ENCODE data around the gene RFX2.

Gene RFX2

GRCh38 chr19:6061376-6062130, 48.7 kb downstream of the RFX2 start:
- DNase-seq (ENCODE audit: extremely low read depth in 1 of 2, low read depth in 1 of 2) = no peak

- DNase-seq (ENCODE audit: extremely low read depth in 1 of 2, low read depth in 1 of 2) = no peak
Measured at GRCh38 chr19:6060600-6061375, 49.5 kb downstream of the RFX2 start.

GRCh38 chr19:6059988-6060599, 50.2 kb downstream of the RFX2 start:
- no peak for DNase-seq (ENCODE audit: extremely low read depth in 1 of 2, low read depth in 1 of 2)

- no peak for DNase-seq (ENCODE audit: extremely low read depth in 1 of 2, low read depth in 1 of 2)
Measured at GRCh38 chr19:6059396-6059947, 50.8 kb downstream of the RFX2 start.

- DNase-seq (ENCODE audit: extremely low read depth in 1 of 2, low read depth in 1 of 2) = no peak
Measured at GRCh38 chr19:6058518-6059201, 51.6 kb downstream of the RFX2 start.

- no peak for DNase-seq (ENCODE audit: extremely low read depth in 1 of 2, low read depth in 1 of 2)
Measured at GRCh38 chr19:6057651-6058517, 52.4 kb downstream of the RFX2 start.

- no peak for DNase-seq (ENCODE audit: extremely low read depth in 1 of 2, low read depth in 1 of 2)
Measured at GRCh38 chr19:6056801-6057650, 53.3 kb downstream of the RFX2 start.

GRCh38 chr19:6056282-6056741, 54.0 kb downstream of the RFX2 start:
- no peak for DNase-seq (ENCODE audit: extremely low read depth in 1 of 2, low read depth in 1 of 2)

GRCh38 chr19:6055013-6055795, 55.1 kb downstream of the RFX2 start:
- no peak for DNase-seq (ENCODE audit: extremely low read depth in 1 of 2, low read depth in 1 of 2)

- peak in 1 of 2 donors; percentile 56 for DNase-seq (ENCODE audit: extremely low read depth in 1 of 2, low read depth in 1 of 2)
Measured at GRCh38 chr19:6048793-6049405, 61.4 kb downstream of the RFX2 start.

GRCh38 chr19:6048348-6048747, 62.0 kb downstream of the RFX2 start:
- DNase-seq (ENCODE audit: extremely low read depth in 1 of 2, low read depth in 1 of 2) = no peak

- no peak for DNase-seq (ENCODE audit: extremely low read depth in 1 of 2, low read depth in 1 of 2)
Measured at GRCh38 chr19:6047741-6048251, 62.5 kb downstream of the RFX2 start.

GRCh38 chr19:6047256-6047655, 63.0 kb downstream of the RFX2 start:
- no peak for DNase-seq (ENCODE audit: extremely low read depth in 1 of 2, low read depth in 1 of 2)

GRCh38 chr19:6045108-6045507, 65.2 kb downstream of the RFX2 start:
- no peak for DNase-seq (ENCODE audit: extremely low read depth in 1 of 2, low read depth in 1 of 2)

- no peak for DNase-seq (ENCODE audit: extremely low read depth in 1 of 2, low read depth in 1 of 2)
Measured at GRCh38 chr19:6044056-6044805, 66.1 kb downstream of the RFX2 start.

GRCh38 chr19:6042776-6043726, 67.2 kb downstream of the RFX2 start:
- no peak for DNase-seq (ENCODE audit: extremely low read depth in 1 of 2, low read depth in 1 of 2)
